Astrocyte (in vitro differentiated cells and primary cell): ENCODE measurements around the gene GAR1.

Source experiments
- EZH2 ChIP-seq: IDR thresholded peaks from 2 replicates; pipeline ENCODE4 v1.6.1; 2012; ENCODE audit warnings: mild to moderate bottlenecking, low read length, inconsistent platforms; ENCODE audit not compliant: insufficient read depth
- TF ChIP-seq, protein P1 (sequence below): IDR thresholded peaks from 2 replicates; pipeline ENCODE4 v1.5.1; 2011; ENCODE audit warnings: low read depth, mild to moderate bottlenecking, inconsistent platforms, low read length, moderate library complexity; ENCODE audit not compliant: insufficient read depth

GRCh38 chr4:109816082-109816442, 500 bp downstream of the GAR1 start:
- TF ChIP-seq, protein P1, sequence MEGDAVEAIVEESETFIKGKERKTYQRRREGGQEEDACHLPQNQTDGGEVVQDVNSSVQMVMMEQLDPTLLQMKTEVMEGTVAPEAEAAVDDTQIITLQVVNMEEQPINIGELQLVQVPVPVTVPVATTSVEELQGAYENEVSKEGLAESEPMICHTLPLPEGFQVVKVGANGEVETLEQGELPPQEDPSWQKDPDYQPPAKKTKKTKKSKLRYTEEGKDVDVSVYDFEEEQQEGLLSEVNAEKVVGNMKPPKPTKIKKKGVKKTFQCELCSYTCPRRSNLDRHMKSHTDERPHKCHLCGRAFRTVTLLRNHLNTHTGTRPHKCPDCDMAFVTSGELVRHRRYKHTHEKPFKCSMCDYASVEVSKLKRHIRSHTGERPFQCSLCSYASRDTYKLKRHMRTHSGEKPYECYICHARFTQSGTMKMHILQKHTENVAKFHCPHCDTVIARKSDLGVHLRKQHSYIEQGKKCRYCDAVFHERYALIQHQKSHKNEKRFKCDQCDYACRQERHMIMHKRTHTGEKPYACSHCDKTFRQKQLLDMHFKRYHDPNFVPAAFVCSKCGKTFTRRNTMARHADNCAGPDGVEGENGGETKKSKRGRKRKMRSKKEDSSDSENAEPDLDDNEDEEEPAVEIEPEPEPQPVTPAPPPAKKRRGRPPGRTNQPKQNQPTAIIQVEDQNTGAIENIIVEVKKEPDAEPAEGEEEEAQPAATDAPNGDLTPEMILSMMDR, result no peak
- TF ChIP-seq EZH2, result no peak
